Activated naive CD4-positive, alpha-beta T cell treated with anti-CD3 and anti-CD28 coated beads, Interleukin-2, amount 10 ng/mL, durations not matched to agents 7 days and 5 days (primary cell): ENCODE data around the gene IL21.
A peak's percentile ranks its signal among the peaks of the same experiment; 100 is the strongest.
"Not testable (repeated sequence)": the region's sequence is repeated elsewhere in the genome, so short reads cannot be mapped to it uniquely, and the experiment has no call there.

ENCODE experiments used
- CTCF ChIA-PET: fragments of 350-600 bp; sonication (Branson Sonifier 250); formaldehyde crosslinking; loops from one replicate; lab custom pipeline; 2021; ENCODE audit warnings: antibody characterized with exemption; lab: Charles Lee
- DNase-seq: peaks from one replicate; pipeline ENCODE4 v3.0.0-alpha.2; 2020
- H3K27ac Mint-ChIP-seq: one replicate; pipeline ENCODE4 v1.8.0; 2021; ENCODE audit warnings: mild to moderate bottlenecking, moderate library complexity, mixed read lengths
- H3K27me3 Mint-ChIP-seq: one replicate; pipeline ENCODE4 v1.8.0; 2021; ENCODE audit warnings: mild to moderate bottlenecking, mixed read lengths
- H3K36me3 Mint-ChIP-seq: one replicate; pipeline ENCODE4 v1.8.0; 2021; ENCODE audit warnings: mixed read lengths
- H3K4me1 Mint-ChIP-seq: one replicate; pipeline ENCODE4 v1.8.0; 2021; ENCODE audit warnings: mixed read lengths
- H3K4me3 Mint-ChIP-seq: one replicate; pipeline ENCODE4 v1.8.0; 2021; ENCODE audit warnings: mild to moderate bottlenecking, moderate library complexity, mixed read lengths
- H3K9me3 Mint-ChIP-seq: one replicate; pipeline ENCODE4 v1.8.0; 2021; ENCODE audit warnings: mixed read lengths

Gene IL21

GRCh38 chr4:122657553-122657952 is 36.7 kb upstream of the IL21 start:
- Mint-ChIP-seq H3K36me3 (peaks cover 7% of the 10 kb centered on the region), H3K4me3 (no peak overlapping the region), H3K27me3 (no peaks in the 10 kb centered on the region), H3K27ac (peak overlapping the region; percentile 9), H3K9me3 (peaks cover 8% of the 10 kb centered on the region), H3K4me1 (peaks cover 32% of the 10 kb centered on the region)
- no peak for DNase-seq
- CTCF ChIA-PET: interaction anchor here (0.6 to 3.0 kb wide), 6 partner anchors 9 to 1481 kb away, joined by 3 to 14 read pairs (median 4); no protein-coding TSS in a partner anchor

- H3K36me3 Mint-ChIP-seq, DNase-seq, H3K9me3 Mint-ChIP-seq, H3K27me3 Mint-ChIP-seq, H3K4me3 Mint-ChIP-seq, H3K27ac Mint-ChIP-seq: not testable (repeated sequence)
- peaks cover 30% of the 10 kb centered on the region for H3K4me1 Mint-ChIP-seq
- CTCF ChIA-PET: interaction anchor here (1.1 to 3.0 kb wide), 3 partner anchors 10 to 78 kb away, joined by 3 to 14 read pairs (median 4); no protein-coding TSS in a partner anchor
These were observed 35.7 kb upstream of the IL21 start for GRCh38 chr4:122656583-122656982.

GRCh38 chr4:122652379-122652778 is 31.5 kb upstream of the IL21 start:
- no peak overlapping the region for H3K4me3 Mint-ChIP-seq
- CTCF ChIA-PET: interaction anchor here (0.7 to 2.3 kb wide), 6 partner anchors 14 to 74 kb away, joined by 3 to 25 read pairs (median 3); no protein-coding TSS in a partner anchor
- no peaks in the 10 kb centered on the region for H3K27me3 Mint-ChIP-seq
- H3K27ac Mint-ChIP-seq: no peak overlapping the region
- H3K9me3 Mint-ChIP-seq: peaks cover 7% of the 10 kb centered on the region
- H3K36me3 Mint-ChIP-seq: peaks cover 7% of the 10 kb centered on the region
- peak; percentile 66 for DNase-seq
- peaks cover 4% of the 10 kb centered on the region for H3K4me1 Mint-ChIP-seq

GRCh38 chr4:122650148-122650547 is 29.3 kb upstream of the IL21 start:
- no peak for DNase-seq
- Mint-ChIP-seq H3K36me3 (peaks cover 3% of the 10 kb centered on the region), H3K9me3 (peaks cover 2% of the 10 kb centered on the region), H3K27ac (no peak overlapping the region), H3K27me3 (peaks cover 5% of the 10 kb centered on the region), H3K4me1 (peaks cover 2% of the 10 kb centered on the region), H3K4me3 (no peak overlapping the region)
- CTCF ChIA-PET: interaction anchor here (1.0 to 2.3 kb wide), 4 partner anchors 21 to 50 kb away, joined by 3 to 25 read pairs (median 6); no protein-coding TSS in a partner anchor

GRCh38 chr4:122647656-122648055 is 26.8 kb upstream of the IL21 start:
- CTCF ChIA-PET: no interaction called here
- Mint-ChIP-seq H3K36me3 (peaks cover 3% of the 10 kb centered on the region), H3K9me3 (peaks cover 2% of the 10 kb centered on the region), H3K27ac (no peak overlapping the region), H3K4me3 (no peak overlapping the region), H3K27me3 (peaks cover 5% of the 10 kb centered on the region), H3K4me1 (peaks cover 2% of the 10 kb centered on the region)
- no peak for DNase-seq

- CTCF ChIA-PET: no interaction called here
- Mint-ChIP-seq H3K27ac (no peak overlapping the region), H3K4me1 (no peaks in the 10 kb centered on the region), H3K9me3 (no peaks in the 10 kb centered on the region), H3K36me3 (no peaks in the 10 kb centered on the region), H3K4me3 (no peak overlapping the region), H3K27me3 (peaks cover 5% of the 10 kb centered on the region)
- no peak for DNase-seq
These were observed 22.4 kb upstream of the IL21 start for GRCh38 chr4:122643257-122643656.

GRCh38 chr4:122639181-122639580 is 18.3 kb upstream of the IL21 start:
- CTCF ChIA-PET: interaction anchor here (0.8 to 1.5 kb wide), 2 partner anchors 13 to 36 kb away, joined by 4 read pairs; no protein-coding TSS in a partner anchor
- Mint-ChIP-seq H3K27me3 (no peaks in the 10 kb centered on the region), H3K36me3 (no peaks in the 10 kb centered on the region), H3K4me1 (peaks cover 4% of the 10 kb centered on the region), H3K27ac (no peak overlapping the region), H3K4me3 (no peak overlapping the region), H3K9me3 (no peaks in the 10 kb centered on the region)
- DNase-seq: peak; percentile 40

GRCh38 chr4:122636697-122637096 is 15.8 kb upstream of the IL21 start:
- no peak overlapping the region for H3K4me3 Mint-ChIP-seq
- H3K9me3 Mint-ChIP-seq: no peaks in the 10 kb centered on the region
- no peaks in the 10 kb centered on the region for H3K27me3 Mint-ChIP-seq
- H3K36me3 Mint-ChIP-seq: peaks cover 1% of the 10 kb centered on the region
- H3K27ac Mint-ChIP-seq: no peak overlapping the region
- DNase-seq: no peak
- peaks cover 11% of the 10 kb centered on the region for H3K4me1 Mint-ChIP-seq
- CTCF ChIA-PET: interaction anchor here (0.5 kb wide), 1 partner anchor 15 kb away, joined by 3 read pairs; no protein-coding TSS in a partner anchor

- Mint-ChIP-seq H3K27me3 (no peaks in the 10 kb centered on the region), H3K9me3 (no peaks in the 10 kb centered on the region), H3K36me3 (peaks cover 1% of the 10 kb centered on the region), H3K27ac (no peak overlapping the region), H3K4me1 (peaks cover 11% of the 10 kb centered on the region), H3K4me3 (no peak overlapping the region)
- no peak for DNase-seq
- CTCF ChIA-PET: interaction anchor here (0.9 to 1.8 kb wide), 2 partner anchors 16 to 82 kb away, joined by 3 to 5 read pairs; no protein-coding TSS in a partner anchor
These were observed 14.3 kb upstream of the IL21 start for GRCh38 chr4:122635205-122635604.

GRCh38 chr4:122633211-122633610 is 12.3 kb upstream of the IL21 start:
- Mint-ChIP-seq H3K4me1 (peaks cover 11% of the 10 kb centered on the region), H3K36me3 (peaks cover 1% of the 10 kb centered on the region), H3K4me3 (no peak overlapping the region), H3K9me3 (no peaks in the 10 kb centered on the region), H3K27me3 (no peaks in the 10 kb centered on the region), H3K27ac (no peak overlapping the region)
- CTCF ChIA-PET: no interaction called here
- no peak for DNase-seq

GRCh38 chr4:122632396-122633143 is 11.7 kb upstream of the IL21 start:
- Mint-ChIP-seq H3K36me3 (peaks cover 1% of the 10 kb centered on the region), H3K27ac (no peak overlapping the region), H3K4me3 (no peak overlapping the region), H3K4me1 (peaks cover 11% of the 10 kb centered on the region), H3K9me3 (no peaks in the 10 kb centered on the region), H3K27me3 (no peaks in the 10 kb centered on the region)
- CTCF ChIA-PET: no interaction called here
- no peak for DNase-seq

GRCh38 chr4:122625156-122625555 is 4.3 kb upstream of the IL21 start:
- no peaks in the 10 kb centered on the region for H3K9me3 Mint-ChIP-seq
- H3K4me1 Mint-ChIP-seq: peaks cover 10% of the 10 kb centered on the region
- H3K36me3 Mint-ChIP-seq: no peaks in the 10 kb centered on the region
- no peak overlapping the region for H3K27ac Mint-ChIP-seq
- no peak overlapping the region for H3K4me3 Mint-ChIP-seq
- CTCF ChIA-PET: interaction anchor here (0.9 kb wide), 1 partner anchor 11 kb away, joined by 3 read pairs; no protein-coding TSS in a partner anchor
- no peaks in the 10 kb centered on the region for H3K27me3 Mint-ChIP-seq
- DNase-seq: no peak

GRCh38 chr4:122624205-122624604 is 3.3 kb upstream of the IL21 start:
- H3K27me3 Mint-ChIP-seq: no peaks in the 10 kb centered on the region
- no peak overlapping the region for H3K27ac Mint-ChIP-seq
- H3K4me3 Mint-ChIP-seq: no peak overlapping the region
- CTCF ChIA-PET: interaction anchor here (0.9 kb wide), 1 partner anchor 10 kb away, joined by 3 read pairs; no protein-coding TSS in a partner anchor
- no peaks in the 10 kb centered on the region for H3K9me3 Mint-ChIP-seq
- no peak for DNase-seq
- H3K4me1 Mint-ChIP-seq: peaks cover 19% of the 10 kb centered on the region
- H3K36me3 Mint-ChIP-seq: no peaks in the 10 kb centered on the region

GRCh38 chr4:122623637-122624166 is 2.8 kb upstream of the IL21 start:
- DNase-seq: no peak
- CTCF ChIA-PET: no interaction called here
- Mint-ChIP-seq H3K36me3 (no peaks in the 10 kb centered on the region), H3K27ac (no peak overlapping the region), H3K9me3 (no peaks in the 10 kb centered on the region), H3K27me3 (no peaks in the 10 kb centered on the region), H3K4me1 (peaks cover 24% of the 10 kb centered on the region), H3K4me3 (no peak overlapping the region)
